Measurements from ENCODE around the gene GEMIN4. TPM values are rescaled to one million over a fixed set of nuclear protein-coding genes. Genes with fewer than 3 reads are reported as not detected.

GEMIN4 gene
- total and polyA plus RNA-seq, 10 of the 15 experiments (the other 5 are each of a cell fraction or from before 2014, with no cell fraction given): 2.4 to 55.6 (median 34.5) TPM

DNA sequence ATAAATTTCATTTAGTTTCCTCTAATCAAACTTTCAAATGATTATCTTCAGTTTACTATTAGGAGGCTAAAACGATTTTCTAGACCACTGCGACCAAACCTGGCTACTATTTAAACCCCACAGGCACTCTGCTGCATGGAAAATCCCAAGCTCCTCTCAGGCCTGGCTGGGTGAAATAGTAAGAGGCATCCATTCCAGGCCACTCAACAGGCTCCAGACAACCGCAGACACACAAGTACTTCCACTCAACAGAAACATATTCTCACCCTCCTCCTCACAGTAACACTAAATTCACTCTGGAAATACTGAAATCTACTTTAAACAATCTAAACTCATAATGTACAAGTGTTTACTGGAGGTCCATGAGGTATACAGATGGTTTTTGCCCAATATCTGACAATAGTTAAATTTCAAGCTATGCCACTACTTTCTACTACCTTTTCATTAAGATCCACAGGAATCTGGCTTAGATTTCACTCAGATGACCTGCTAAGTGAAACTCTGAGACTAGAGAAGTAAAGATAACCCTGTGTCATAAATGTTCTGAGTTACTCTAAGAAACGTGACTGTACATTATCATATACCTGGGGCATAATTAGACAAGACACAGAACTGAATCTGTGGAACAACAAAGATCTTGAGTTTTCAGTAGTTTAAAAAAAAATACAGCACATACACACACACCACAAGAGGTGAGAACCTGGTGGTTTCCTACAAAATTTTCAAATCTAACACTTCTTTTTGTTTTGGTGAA lies 47.8 kb downstream of the GEMIN4 start:
- ChIA-PET RAD21 (ENCODE audit: unreplicated experiment) (interaction anchor here (0.5 to 9.9 kb wide), 4 partner anchors 9 to 1121 kb away, joined by 4 to 104 read pairs (median 6); no protein-coding TSS in a partner anchor), SMC1A (ENCODE audit: uncharacterized antibody, unreplicated experiment) (interaction anchor here (1.3 to 2.9 kb wide), 2 partner anchors 17 to 292 kb away, joined by 5 to 12 read pairs; no protein-coding TSS in a partner anchor), CTCF (interaction anchor here (0.6 to 9.6 kb wide), 9 partner anchors 9 to 293 kb away, joined by 3 to 210 read pairs (median 3); partner anchors contain the start of gene VPS53), POLR2A (interaction anchor here (0.7 kb wide), 1 partner anchor 51 kb away, joined by 3 read pairs; no protein-coding TSS in a partner anchor)
- H3K36me3 ChIP-seq (ENCODE audit: control insufficient read depth in 2 of 2, insufficient read depth in 2 of 2, low read length in 1 of 2): peaks cover 2 to 24% of the 10 kb centered on the region in 2 experiments
- H3K79me2 ChIP-seq (ENCODE audit: control insufficient read depth, insufficient read depth, low read length): no peaks in the 10 kb centered on the region
- no peak for DNase-seq (ENCODE audit: low read depth, low spot score)
- no peaks in the 10 kb centered on the region for H3K4me1 ChIP-seq (ENCODE audit: control insufficient read depth, insufficient read depth, low read length)
- no peaks in the 10 kb centered on the region for H3K9me3 ChIP-seq (replicated peaks; ENCODE audit: control insufficient read depth, insufficient read depth, low read length)
- in situ Hi-C loops (cut with MboI): loop anchor here (5.0 kb wide), 1 partner anchor 292 kb away; a partner anchor contains a TSS
- no peaks in the 10 kb centered on the region for H4K20me1 ChIP-seq (ENCODE audit: control insufficient read depth, insufficient read depth)
- H3K4me2 ChIP-seq (ENCODE audit: control insufficient read depth, insufficient read depth): no peak overlapping the region
- no peak overlapping the region for H3K4me3 ChIP-seq
- TF ChIP-seq MEF2B (IDR thresholded peaks at IDR 0.05; ENCODE audit: partially characterized antibody, poor library complexity, severe bottlenecking) (no peak), PML (IDR thresholded peaks at IDR 0.05; ENCODE audit: low read length) (no peak), ASH2L (IDR thresholded peaks at IDR 0.05; ENCODE audit: borderline replicate concordance, low read depth) (no peak)
- TF ChIP-seq, protein P1, sequence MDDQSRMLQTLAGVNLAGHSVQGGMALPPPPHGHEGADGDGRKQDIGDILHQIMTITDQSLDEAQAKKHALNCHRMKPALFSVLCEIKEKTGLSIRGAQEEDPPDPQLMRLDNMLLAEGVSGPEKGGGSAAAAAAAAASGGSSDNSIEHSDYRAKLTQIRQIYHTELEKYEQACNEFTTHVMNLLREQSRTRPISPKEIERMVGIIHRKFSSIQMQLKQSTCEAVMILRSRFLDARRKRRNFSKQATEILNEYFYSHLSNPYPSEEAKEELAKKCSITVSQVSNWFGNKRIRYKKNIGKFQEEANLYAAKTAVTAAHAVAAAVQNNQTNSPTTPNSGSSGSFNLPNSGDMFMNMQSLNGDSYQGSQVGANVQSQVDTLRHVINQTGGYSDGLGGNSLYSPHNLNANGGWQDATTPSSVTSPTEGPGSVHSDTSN (IDR thresholded peaks at IDR 0.05; ENCODE audit: insufficient replicate concordance, low read depth, low read length): no peak
- no peak for ATAC-seq
- H3K27ac ChIP-seq (ENCODE audit: control insufficient read depth, insufficient read depth): no peak overlapping the region
- intact Hi-C loops (cut with micrococcal nuclease; ENCODE audit: unreplicated experiment): loop anchor here (5.0 kb wide), 1 partner anchor 542 kb away; no protein-coding TSS in a partner anchor
- no peak overlapping the region for H3K9ac ChIP-seq (ENCODE audit: control insufficient read depth, insufficient read depth, low read length)
- no peak for FAIRE-seq
- WGBS (ENCODE audit: insufficient coverage, insufficient replicate concordance, low lambda C conversion rate, missing lambda C conversion rate): 84% methylated on average over 4 of the region's 4 CpGs
- no peak overlapping the region for H2AFZ ChIP-seq (ENCODE audit: control insufficient read depth, low read depth, low read length)
- no peaks in the 10 kb centered on the region for H3K27me3 ChIP-seq (replicated peaks in 1 of 2; ENCODE audit: control insufficient read depth in 2 of 2, insufficient read depth in 2 of 2, low read length in 1 of 2)
- TSS peak; percentile 5 for BruUV-seq (replicated peaks)
